Brain microvascular endothelial cell (primary cell): ENCODE data around the gene LHX6.

Experiments used
- DNase-seq: peaks from one replicate; pipeline ENCODE4 v3.0.0-alpha.2; 2020
- H3K27ac ChIP-seq: fragments of 250-450 bp; sonication (Bioruptor Pico); 2 replicates; pipeline ENCODE4 v1.5.1; 2020; ENCODE audit warnings: mild to moderate bottlenecking, moderate library complexity
- H3K27me3 ChIP-seq: fragments of 250-450 bp; sonication (Bioruptor Pico); replicated peaks from 2 replicates; pipeline ENCODE4 v1.5.1; 2020; ENCODE audit warnings: mild to moderate bottlenecking
- H3K36me3 ChIP-seq: fragments of 250-450 bp; sonication (Bioruptor Pico); replicated peaks from 2 replicates; pipeline ENCODE4 v1.5.1; 2020; ENCODE audit warnings: mild to moderate bottlenecking
- H3K4me3 ChIP-seq: 2 replicates; pipeline ENCODE4 v1.5.1; 2011; ENCODE audit warnings: low read depth, mild to moderate bottlenecking, control low read depth, low read length, moderate library complexity
- in situ Hi-C: cut with HindIII; loops from 2 replicates; pipeline ENCODE4 v1.10.0; 2017; ENCODE audit warnings: low sequenced_read_pairs, low pct_ligation_motif_present
- TF ChIP-seq, protein P1 (sequence below): IDR thresholded peaks from 2 replicates; pipeline ENCODE4 v1.5.1; 2011; ENCODE audit warnings: low read depth, mild to moderate bottlenecking, moderate library complexity, low read length, control low read depth, inconsistent platforms; ENCODE audit errors: missing control alignments

The LHX6 gene

DNA sequence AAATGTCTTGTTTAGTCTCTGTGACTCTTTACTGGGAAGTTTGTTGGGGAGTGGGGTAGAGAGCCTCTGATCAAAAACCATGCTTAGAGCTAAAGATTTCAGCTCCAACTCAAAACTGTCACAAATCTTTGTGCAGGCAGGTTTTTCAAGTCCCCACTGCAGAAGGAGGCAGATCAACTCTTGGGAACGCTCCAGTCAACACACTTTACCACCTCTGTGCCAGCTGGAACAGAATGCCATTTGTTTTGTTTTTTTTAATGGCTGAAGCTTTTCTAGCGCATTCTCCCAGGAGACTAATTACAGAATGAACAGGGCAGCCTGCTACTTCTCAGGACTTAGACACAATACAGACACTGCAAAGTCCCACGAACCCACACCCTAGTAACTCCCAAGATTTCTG, 17.9 kb upstream of the LHX6 start:
- Histone ChIP-seq H3K36me3 (peaks cover 56% of the 10 kb centered on the region), H3K27me3 (no peaks in the 10 kb centered on the region), H3K4me3 (no peak overlapping the region), H3K27ac (no peak overlapping the region)
- DNase-seq, result no peak
- in situ Hi-C loops, result no loop called here
- TF ChIP-seq, protein P1, sequence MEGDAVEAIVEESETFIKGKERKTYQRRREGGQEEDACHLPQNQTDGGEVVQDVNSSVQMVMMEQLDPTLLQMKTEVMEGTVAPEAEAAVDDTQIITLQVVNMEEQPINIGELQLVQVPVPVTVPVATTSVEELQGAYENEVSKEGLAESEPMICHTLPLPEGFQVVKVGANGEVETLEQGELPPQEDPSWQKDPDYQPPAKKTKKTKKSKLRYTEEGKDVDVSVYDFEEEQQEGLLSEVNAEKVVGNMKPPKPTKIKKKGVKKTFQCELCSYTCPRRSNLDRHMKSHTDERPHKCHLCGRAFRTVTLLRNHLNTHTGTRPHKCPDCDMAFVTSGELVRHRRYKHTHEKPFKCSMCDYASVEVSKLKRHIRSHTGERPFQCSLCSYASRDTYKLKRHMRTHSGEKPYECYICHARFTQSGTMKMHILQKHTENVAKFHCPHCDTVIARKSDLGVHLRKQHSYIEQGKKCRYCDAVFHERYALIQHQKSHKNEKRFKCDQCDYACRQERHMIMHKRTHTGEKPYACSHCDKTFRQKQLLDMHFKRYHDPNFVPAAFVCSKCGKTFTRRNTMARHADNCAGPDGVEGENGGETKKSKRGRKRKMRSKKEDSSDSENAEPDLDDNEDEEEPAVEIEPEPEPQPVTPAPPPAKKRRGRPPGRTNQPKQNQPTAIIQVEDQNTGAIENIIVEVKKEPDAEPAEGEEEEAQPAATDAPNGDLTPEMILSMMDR, result no peak

DNA sequence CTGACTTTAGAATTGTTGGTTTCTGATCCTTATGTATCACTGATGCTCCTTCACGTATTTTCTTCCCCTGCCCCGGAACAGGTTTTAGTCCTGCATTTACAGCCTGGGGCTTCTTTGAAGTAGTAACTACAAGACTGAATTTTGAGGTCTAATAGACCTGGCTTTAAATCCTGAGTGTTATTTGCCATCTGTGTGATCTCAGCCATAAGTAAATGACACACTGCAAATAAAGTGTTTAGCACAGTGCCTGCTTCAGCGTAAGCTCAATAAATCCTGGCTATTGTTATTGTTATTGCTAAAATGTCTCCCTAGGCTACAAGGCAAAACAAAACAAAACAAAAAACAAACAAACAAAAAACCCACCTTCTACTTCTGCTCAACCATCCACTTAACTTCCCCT, 15.6 kb upstream of the LHX6 start:
- no peak overlapping the region for H3K4me3 ChIP-seq
- peaks cover 62% of the 10 kb centered on the region for H3K36me3 ChIP-seq
- H3K27ac ChIP-seq, result no peak overlapping the region
- TF ChIP-seq, protein P1, result no peak
- no peak for DNase-seq
- no peaks in the 10 kb centered on the region for H3K27me3 ChIP-seq
- in situ Hi-C loops, result no loop called here

DNA sequence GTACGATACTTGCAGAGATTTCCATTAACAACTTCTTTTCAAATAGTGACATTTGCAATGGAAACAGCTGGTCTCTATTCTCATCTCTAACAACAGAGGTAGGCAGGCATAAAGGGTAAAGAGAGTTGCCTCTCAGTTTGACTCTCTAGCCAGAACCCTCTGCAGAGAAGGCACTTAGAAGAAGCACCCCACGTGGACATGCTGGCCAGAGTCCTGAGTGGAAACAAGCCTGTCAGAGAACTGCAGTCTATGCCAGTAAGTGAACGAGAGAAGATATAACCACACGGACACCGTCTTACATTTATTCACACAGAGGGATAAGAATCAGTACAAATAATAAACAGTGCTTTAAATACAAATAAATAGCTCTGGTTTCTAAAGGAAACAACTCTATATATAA, 11.0 kb upstream of the LHX6 start:
- in situ Hi-C loops, result no loop called here
- Histone ChIP-seq H3K27me3 (no peaks in the 10 kb centered on the region), H3K36me3 (peaks cover 36% of the 10 kb centered on the region), H3K4me3 (no peak overlapping the region), H3K27ac (no peak overlapping the region)
- no peak for DNase-seq
- TF ChIP-seq, protein P1, result no peak

DNA sequence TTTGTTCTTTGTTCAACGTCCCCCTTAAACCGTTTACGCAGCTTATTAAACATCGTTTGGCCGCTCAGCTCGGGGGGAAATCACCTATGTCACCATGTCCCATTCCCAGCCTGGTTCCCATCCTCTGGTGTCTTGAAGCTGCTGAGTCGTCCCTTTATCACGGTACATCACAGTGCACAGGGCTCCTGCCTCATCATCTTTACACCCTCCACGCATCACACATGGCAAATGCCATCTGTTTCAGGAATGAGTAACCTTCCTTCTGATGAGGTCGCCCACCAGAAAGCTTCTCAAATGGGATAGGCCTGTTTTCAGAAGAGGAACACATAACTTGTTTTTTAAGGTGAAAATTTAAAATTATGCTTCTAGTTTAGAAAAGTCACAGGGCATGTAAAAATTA, 7.9 kb upstream of the LHX6 start:
- DNase-seq, result no peak
- peaks cover 4% of the 10 kb centered on the region for H3K27me3 ChIP-seq
- TF ChIP-seq, protein P1, result no peak
- no peak overlapping the region for H3K27ac ChIP-seq
- in situ Hi-C loops, result no loop called here
- peaks cover 19% of the 10 kb centered on the region for H3K36me3 ChIP-seq
- no peak overlapping the region for H3K4me3 ChIP-seq

DNA sequence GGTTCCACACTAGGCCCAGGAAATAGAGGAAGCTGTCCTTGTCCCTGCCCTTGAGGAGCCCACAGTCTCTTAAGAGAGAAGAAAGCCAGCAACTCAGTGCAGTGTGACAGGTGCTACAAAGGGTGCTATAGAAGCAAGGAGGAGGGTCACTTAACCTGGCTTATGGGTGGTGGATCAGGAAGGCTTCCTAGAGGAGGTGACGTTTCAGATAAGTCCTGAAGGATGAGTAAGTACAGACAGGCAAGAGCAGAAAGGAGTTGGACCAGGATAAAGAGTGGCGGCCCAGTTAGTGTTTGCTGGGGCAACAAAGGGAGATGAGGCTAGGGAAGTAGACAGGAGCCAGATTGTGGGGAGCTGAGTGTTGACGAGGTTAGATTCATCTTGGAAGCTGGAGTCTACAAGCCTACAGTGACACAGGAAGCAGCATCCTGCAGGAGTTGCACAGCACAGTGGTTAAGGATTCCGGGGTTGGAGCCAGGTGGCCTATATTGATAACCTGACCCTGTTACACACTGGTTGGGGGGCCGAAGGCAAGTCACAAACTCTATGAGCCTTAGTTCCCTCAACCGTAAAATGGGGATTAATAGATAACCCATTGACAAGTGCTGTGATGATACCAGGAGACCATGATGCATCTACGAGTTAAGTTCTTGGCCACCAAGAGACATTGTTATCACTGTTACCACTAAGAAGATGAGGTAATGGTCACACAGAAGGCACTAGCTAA, 5.4 kb upstream of the LHX6 start:
- TF ChIP-seq, protein P1, result no peak
- no peaks in the 10 kb centered on the region for H3K36me3 ChIP-seq
- in situ Hi-C loops, result no loop called here
- H3K4me3 ChIP-seq, result no peak overlapping the region
- no peak overlapping the region for H3K27ac ChIP-seq
- peaks cover 25% of the 10 kb centered on the region for H3K27me3 ChIP-seq
- no peak for DNase-seq

DNA sequence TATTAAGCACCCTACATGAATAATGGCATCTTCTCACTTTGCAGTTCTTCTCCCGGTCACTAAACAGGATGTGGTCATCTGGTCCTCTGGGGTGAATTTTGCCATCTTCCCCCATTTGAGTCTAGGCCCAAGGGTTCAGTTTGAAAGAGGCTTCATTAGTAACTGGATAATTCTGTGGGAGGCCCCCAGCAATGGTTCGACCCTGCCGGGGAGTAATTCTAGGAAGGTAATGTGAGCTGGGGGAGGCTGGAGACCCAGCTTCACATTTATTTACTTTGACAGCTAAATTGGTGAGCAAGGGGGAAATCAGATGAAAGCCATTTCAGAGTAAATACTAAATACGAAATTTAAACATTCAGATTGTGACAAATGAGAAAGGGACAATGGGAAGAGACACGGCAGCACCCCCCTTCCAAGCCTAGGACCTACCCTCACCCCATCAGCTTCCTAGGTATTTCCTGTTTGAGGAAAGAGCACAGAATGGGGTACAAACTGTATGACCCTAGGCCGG, 4.1 kb upstream of the LHX6 start:
- no peak for DNase-seq
- no peaks in the 10 kb centered on the region for H3K36me3 ChIP-seq
- no peak overlapping the region for H3K4me3 ChIP-seq
- H3K27ac ChIP-seq, result no peak overlapping the region
- peaks cover 35% of the 10 kb centered on the region for H3K27me3 ChIP-seq
- TF ChIP-seq, protein P1, result no peak
- in situ Hi-C loops, result no loop called here
